Stimulated activated CD8-positive, alpha-beta memory T cell treated with anti-CD3 and anti-CD28 coated beads, Interleukin-15, amount 100 ng/mL, for 4 hours (primary cell): ENCODE results near the gene HRCT1.
"Not testable (repeated sequence)": the region's sequence is repeated elsewhere in the genome, so short reads cannot be mapped to it uniquely, and the experiment has no call there.

Experiments used
- DNase-seq, 2 donors: peaks; one replicate each; pipeline ENCODE4 v3.0.0-alpha.2; 2020; ENCODE audit warnings: low read depth in 2 of 2

Gene HRCT1

GRCh38 chr9:35896570-35896969 is 9.4 kb upstream of the HRCT1 start:
- no peak for DNase-seq

DNA sequence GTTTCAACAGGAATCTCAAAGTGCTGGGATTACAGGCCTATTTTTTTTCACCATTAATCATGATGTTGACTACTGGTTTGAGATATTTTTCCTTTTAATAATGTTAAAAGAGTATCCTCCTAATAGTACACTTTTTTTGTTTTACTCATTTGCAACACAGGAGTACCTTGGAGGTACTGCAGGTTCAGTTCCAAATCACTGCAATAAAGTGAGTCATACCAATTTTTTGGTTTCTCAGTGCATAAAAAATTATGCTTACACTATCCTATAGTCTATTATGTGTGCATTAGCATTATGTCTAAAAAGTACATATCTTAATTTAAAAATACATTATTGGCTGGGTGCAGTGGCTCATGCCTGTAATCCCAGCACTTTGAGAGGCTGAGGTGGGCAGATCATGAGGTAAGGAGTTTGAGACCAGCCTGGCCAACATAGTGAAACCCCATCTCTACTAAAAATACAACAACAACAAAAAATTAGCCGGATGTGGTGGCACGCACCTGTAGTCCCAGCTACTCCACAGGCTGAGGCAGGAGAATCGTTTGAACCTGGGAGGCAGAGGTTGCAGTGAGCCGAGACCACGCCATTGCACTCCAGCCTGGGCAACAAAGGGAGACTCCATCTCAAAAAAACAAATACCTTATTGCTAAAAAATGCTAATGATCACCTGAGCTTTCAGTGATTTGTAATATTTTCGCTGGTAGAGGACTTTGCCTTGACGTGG is 8.5 kb upstream of the HRCT1 start:
- not testable (repeated sequence) for DNase-seq

- no peak for DNase-seq
These were observed 7.7 kb upstream of the HRCT1 start for GRCh38 chr9:35898337-35898736.

DNA sequence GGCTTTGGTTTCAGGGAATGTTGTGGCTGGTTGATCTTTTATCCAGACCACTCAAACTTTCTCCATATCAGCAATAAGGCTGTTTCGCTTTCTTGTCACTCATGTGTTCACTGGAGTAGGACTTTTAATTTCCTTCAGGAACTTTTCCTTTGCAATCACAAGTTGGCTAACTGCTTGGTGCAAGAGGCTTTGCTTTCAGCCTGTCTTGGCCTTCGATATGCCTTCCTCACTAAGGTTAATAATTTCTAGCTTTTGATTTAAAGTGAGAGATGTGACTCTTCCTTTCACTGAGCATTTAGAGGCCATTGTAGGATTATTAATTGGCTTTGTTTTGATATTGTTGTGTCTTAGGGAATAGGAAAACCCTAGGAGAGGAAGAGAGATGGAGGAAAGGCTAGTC is 7.0 kb upstream of the HRCT1 start:
- no peak for DNase-seq

DNA sequence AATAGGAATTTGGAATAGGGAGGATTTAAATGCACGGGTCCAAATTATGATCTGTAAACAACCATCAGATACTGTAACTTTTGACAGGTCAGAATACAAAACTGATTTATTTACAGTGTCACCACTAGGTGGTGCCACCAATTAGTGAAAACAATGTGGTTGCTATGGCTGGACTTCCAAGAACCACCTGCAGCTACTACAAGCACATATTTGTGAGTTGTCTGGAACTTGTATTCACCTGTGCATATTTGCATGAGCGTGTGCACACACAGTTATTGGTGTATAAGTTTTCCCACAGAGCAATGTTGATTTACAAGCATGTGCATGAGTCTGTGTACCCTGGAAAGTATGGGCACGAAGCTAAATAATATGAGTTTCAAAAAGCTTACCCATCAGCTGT is 3.0 kb upstream of the HRCT1 start:
- DNase-seq = no peak

- DNase-seq = no peak
These were observed 1.7 kb upstream of the HRCT1 start for GRCh38 chr9:35904338-35904737.

- no peak for DNase-seq
These were observed 786 bp upstream of the HRCT1 start for GRCh38 chr9:35905051-35905781.

DNA sequence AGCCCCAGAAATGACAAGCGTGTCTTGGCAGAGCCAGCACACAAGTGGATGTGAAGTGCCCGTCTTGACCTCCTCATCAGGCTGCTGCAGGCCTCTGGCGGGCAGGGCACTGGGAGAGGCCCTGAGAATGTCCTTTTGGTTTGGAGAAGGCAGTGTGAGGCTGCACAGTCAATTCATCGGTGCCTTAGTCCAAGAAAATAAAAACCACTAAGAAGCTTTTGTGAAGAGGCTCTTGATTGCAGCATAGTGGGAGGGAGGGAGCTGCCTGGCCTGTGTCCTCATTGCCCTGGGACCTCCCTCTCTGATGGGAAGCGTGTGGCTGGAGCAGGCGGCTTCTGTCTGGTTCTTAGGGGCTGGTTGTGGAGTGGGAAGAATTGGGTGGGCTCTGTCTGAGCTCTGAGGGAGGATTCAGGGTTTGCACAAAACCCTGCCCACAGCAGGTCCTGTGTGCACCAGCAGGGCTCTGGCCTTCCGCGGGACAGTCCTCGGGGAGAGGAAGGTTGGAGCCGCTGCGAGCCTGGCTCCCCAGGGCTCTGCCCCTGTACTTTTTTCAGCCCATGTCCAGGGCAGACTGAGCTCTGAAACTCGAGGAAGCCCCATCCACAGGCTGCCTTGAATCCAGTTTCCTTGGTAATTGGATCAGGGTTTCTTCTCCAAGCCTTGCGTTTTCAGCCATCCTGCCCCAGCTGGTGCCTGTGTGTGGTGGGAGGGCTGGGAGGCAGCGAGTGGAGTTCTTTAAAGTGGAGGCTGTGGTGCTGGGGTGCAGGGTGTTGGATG is 1.1 kb downstream of the HRCT1 start:
- no peak for DNase-seq

GRCh38 chr9:35907711-35908503 is 1.9 kb downstream of the HRCT1 start:
- no peak for DNase-seq

DNA sequence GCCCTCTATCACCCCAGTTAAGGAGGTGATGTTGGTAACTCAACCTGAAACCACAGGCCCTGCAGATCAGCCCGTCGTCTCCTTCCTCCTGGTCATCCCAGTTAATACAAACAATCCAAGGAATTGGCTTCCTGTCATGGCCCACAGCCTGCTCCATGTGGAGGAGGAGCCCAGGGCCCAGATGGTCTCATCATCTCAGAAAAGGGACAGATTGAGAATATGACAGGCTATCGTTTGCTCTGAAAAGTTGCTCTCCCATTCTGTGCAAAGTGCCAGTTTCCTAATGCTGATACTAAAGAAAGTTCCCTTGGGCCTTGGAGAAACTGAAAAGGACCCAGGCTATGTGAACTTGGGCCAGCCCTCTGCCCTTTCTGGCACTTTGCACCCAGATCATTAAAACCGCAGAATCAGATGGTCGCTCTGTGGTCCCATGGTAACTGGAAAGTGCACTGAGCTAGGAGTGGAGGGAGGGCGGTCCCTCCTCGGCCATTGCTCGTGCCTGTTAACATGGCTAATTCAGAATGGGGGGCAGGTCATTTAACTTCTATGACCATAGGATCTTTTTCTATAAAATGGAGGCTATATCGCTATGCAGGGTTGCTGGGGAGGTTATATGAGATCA is 2.6 kb downstream of the HRCT1 start:
- DNase-seq = no peak

GRCh38 chr9:35909274-35909673 is 3.3 kb downstream of the HRCT1 start, which contains the start of gene SPAAR:
Gene SPAAR (plus strand): TSS chr9:35909490. CDS start chr9:35910464, 974 bp downstream.
- no peak for DNase-seq

GRCh38 chr9:35909687-35910612 is 3.9 kb downstream of the HRCT1 start:
- no peak for DNase-seq

GRCh38 chr9:35910613-35911359 is 4.8 kb downstream of the HRCT1 start:
- no peak for DNase-seq

DNA sequence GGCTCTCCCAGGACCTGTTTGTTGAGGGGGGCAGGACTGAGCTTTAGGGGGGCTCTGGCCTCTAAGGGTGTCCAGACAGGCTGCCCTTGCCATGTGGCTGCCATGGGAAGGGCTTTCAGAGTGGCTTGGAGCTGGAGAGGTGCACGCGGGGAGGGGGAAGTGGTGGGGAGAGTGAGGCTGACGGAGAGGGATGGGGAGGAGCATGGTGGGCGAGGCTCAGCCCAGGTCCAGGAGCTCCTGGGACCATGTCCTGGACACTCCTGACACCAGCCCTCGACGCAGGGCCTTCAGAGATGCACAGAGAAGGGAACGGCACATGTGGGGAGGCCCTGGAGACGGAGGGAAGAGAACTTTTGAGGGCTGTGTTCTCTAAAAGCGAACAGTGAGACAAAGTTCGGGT is 5.7 kb downstream of the HRCT1 start:
- DNase-seq = no peak

- no peak for DNase-seq
These were observed 6.9 kb downstream of the HRCT1 start for GRCh38 chr9:35912791-35913400.

GRCh38 chr9:35913429-35913828 is 7.4 kb downstream of the HRCT1 start:
- DNase-seq = not testable (repeated sequence)

DNA sequence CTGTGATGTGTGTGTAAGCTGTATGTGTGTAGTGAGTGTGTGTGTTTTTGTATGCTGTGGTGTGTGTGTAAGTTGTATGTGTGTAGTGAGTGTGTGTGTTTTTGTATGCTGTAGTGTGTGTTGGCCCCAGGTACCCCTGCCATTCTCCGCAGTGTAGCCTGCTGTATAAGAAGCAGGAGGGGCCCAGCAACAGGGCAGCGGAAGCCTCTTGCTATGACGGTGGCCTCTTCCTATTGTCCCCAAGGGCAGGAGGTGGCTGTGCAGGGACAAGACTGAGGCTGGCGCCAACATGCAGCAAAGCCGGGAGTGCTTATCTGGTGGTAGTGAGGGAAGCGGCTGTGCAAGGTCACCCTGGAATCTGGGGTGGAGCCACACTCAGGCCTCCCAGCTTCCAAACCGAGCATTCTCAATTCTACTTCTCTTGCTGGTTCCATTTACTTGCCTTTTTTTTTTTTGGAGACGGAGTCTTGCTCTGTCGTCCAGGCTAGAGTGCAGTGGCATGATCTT is 8.4 kb downstream of the HRCT1 start:
- DNase-seq = no peak

GRCh38 chr9:35915681-35916294 is 9.8 kb downstream of the HRCT1 start:
- DNase-seq = no peak
